ENCODE data around the gene DPT.

- no peak for TF ChIP-seq POLR2A (IDR thresholded peaks at IDR 0.05)
- TF ChIP-seq CTCF (IDR thresholded peaks at IDR 0.05), result no peak
- TF ChIP-seq POLR2AphosphoS5 (IDR thresholded peaks at IDR 0.05), result no peak
Observed at GRCh38 chr1:168683871-168684270, 45.1 kb downstream of the DPT start.

Measured in upper lobe of left lung (tissue), 4 donors.